Activated CD8-positive, alpha-beta memory T cell treated with anti-CD3 and anti-CD28 coated beads, Interleukin-2, amount 50 U/mL, for 24 hours (primary cell): Measurements from ENCODE around the gene VPS11.
A peak's percentile ranks its signal among the peaks of the same experiment; 100 is the strongest.

Source experiments
- DNase-seq: peaks from one replicate; pipeline ENCODE4 v3.0.0-alpha.2; 2020; ENCODE audit errors: extremely low read depth

VPS11 gene

GRCh38 chr11:119121008-119121810, 53.6 kb downstream of the VPS11 start, which contains the start of gene HINFP:
Gene HINFP (plus strand): TSS chr11:119121580. CDS start chr11:119126945, 5,365 bp downstream.
- peak; percentile 100 for DNase-seq

GRCh38 chr11:119121811-119122124, 54.1 kb downstream of the VPS11 start:
- DNase-seq, result no peak

- no peak for DNase-seq
Measured at GRCh38 chr11:119125821-119126220, 58.2 kb downstream of the VPS11 start.

- DNase-seq, result no peak
Measured at GRCh38 chr11:119126675-119127268, 59.2 kb downstream of the VPS11 start.

- DNase-seq, result no peak
Measured at GRCh38 chr11:119130662-119131061, 63.0 kb downstream of the VPS11 start.
